Nephron (organoid): ENCODE results near the gene DIS3L2.

Experiments
- H3K27ac Mint-ChIP-seq, 3 experiments: 2 replicates each; pipeline ENCODE4 v1.8.0; 2020; ENCODE audit warnings: mixed read lengths in 3 of 3, mild to moderate bottlenecking in 2 of 3, moderate library complexity in 1 of 3
- H3K27me3 Mint-ChIP-seq: 2 replicates; pipeline ENCODE4 v1.8.0; 2021; ENCODE audit warnings: low read depth, mild to moderate bottlenecking, moderate library complexity, mixed read lengths
- H3K36me3 Mint-ChIP-seq: 2 replicates; pipeline ENCODE4 v1.8.0; 2020; ENCODE audit warnings: low read depth, mixed read lengths
- H3K4me1 Mint-ChIP-seq: 2 replicates; pipeline ENCODE4 v1.8.0; 2020; ENCODE audit warnings: mixed read lengths
- H3K4me3 Mint-ChIP-seq, 3 experiments: 2 replicates each; pipeline ENCODE4 v1.8.0; 2020; ENCODE audit warnings: mild to moderate bottlenecking in 3 of 3, mixed read lengths in 3 of 3, moderate library complexity in 2 of 3
- H3K9me3 Mint-ChIP-seq: 2 replicates; pipeline ENCODE4 v1.8.0; 2020; ENCODE audit warnings: mixed read lengths
- CTCF ChIP-seq, 3 experiments: fragments of 200-600 bp; sonication (generic); IDR thresholded peaks; one replicate each; pipeline ENCODE4 v1.5.0; 2021; ENCODE audit warnings: antibody characterized with exemption in 3 of 3; ENCODE audit not compliant: unreplicated experiment in 3 of 3

The DIS3L2 gene

GRCh38 chr2:232315049-232315922 lies 353.8 kb downstream of the DIS3L2 start:
- Mint-ChIP-seq H3K36me3 (peaks cover 33% of the 10 kb centered on the region), H3K27ac (peak overlapping the region in 2 of 3 experiments; percentile 74 to 88), H3K4me1 (peaks cover 25% of the 10 kb centered on the region), H3K9me3 (peaks cover 24% of the 10 kb centered on the region), H3K4me3 (no peak overlapping the region), H3K27me3 (no peaks in the 10 kb centered on the region)
- TF ChIP-seq CTCF (IDR thresholded peaks at IDR 0.05; ENCODE audit: unreplicated experiment in 3 of 3), result no peak

GRCh38 chr2:232315923-232316299 lies 354.4 kb downstream of the DIS3L2 start:
- H3K9me3 Mint-ChIP-seq, result peaks cover 24% of the 10 kb centered on the region
- H3K27ac Mint-ChIP-seq, result peak overlapping the region; percentile 70 to 88 (median 74)
- H3K4me1 Mint-ChIP-seq, result peaks cover 25% of the 10 kb centered on the region
- no peaks in the 10 kb centered on the region for H3K27me3 Mint-ChIP-seq
- no peak for TF ChIP-seq CTCF (IDR thresholded peaks at IDR 0.05; ENCODE audit: unreplicated experiment in 3 of 3)
- H3K36me3 Mint-ChIP-seq, result peaks cover 31% of the 10 kb centered on the region
- H3K4me3 Mint-ChIP-seq, result no peak overlapping the region

- Mint-ChIP-seq H3K27me3 (no peaks in the 10 kb centered on the region), H3K4me1 (peaks cover 25% of the 10 kb centered on the region), H3K9me3 (peaks cover 23% of the 10 kb centered on the region), H3K36me3 (peaks cover 29% of the 10 kb centered on the region), H3K27ac (peak overlapping the region; percentile 70 to 88 (median 74)), H3K4me3 (no peak overlapping the region)
- no peak for TF ChIP-seq CTCF (IDR thresholded peaks at IDR 0.05; ENCODE audit: unreplicated experiment in 3 of 3)
Observed at GRCh38 chr2:232316461-232317330, 355.2 kb downstream of the DIS3L2 start.

GRCh38 chr2:232318169-232318855 lies 356.8 kb downstream of the DIS3L2 start:
- TF ChIP-seq CTCF (IDR thresholded peaks at IDR 0.05; ENCODE audit: unreplicated experiment in 3 of 3), result no peak
- Mint-ChIP-seq H3K27ac (no peak overlapping the region), H3K4me3 (no peak overlapping the region), H3K27me3 (no peaks in the 10 kb centered on the region), H3K4me1 (peaks cover 31% of the 10 kb centered on the region), H3K9me3 (peaks cover 11% of the 10 kb centered on the region), H3K36me3 (peaks cover 13% of the 10 kb centered on the region)

GRCh38 chr2:232319067-232319802 lies 357.7 kb downstream of the DIS3L2 start:
- Mint-ChIP-seq H3K4me1 (peaks cover 35% of the 10 kb centered on the region), H3K9me3 (peaks cover 7% of the 10 kb centered on the region), H3K27ac (no peak overlapping the region), H3K36me3 (peaks cover 7% of the 10 kb centered on the region), H3K27me3 (no peaks in the 10 kb centered on the region), H3K4me3 (no peak overlapping the region)
- TF ChIP-seq CTCF (IDR thresholded peaks at IDR 0.05; ENCODE audit: unreplicated experiment in 3 of 3), result no peak
